ENCODE measurements around the gene DHRSX.

DNA sequence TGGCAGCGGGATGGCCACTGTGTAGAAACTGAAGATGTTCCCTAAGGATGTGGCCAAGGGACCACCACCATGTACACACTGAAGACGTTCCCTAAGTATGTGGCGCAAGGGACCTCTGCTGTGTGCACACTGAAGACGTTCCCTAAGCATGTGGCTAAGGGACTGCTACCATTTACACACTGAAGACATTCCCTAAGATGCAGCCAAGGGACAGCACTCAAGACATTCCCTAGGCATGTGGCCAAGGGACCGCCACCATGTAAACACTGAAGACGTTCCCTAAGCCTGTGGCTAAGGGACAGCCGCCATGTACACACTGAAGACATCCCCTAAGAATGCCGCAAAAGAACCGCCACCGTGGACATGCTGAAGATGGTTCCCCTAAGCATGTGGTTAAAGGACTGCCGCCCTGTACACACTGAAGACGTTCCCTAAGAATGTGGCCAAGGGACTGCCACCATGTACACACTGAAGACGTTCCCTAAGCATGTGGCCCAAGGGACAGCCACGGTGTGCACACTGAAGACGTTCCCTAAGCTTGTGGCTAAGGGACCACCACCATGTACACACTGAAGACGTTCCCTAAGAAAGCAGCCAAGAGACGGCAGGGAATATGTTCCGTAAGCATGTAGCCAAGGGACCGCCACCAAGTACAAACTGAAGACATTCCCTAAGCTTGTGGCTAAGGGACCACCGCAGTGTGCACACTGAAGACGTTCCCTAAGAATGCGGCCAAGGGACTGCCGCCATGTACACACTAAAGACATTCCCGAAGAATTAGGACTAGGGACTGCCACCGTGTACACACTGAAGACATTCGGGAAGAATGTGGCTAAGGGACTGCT, 43.3 kb downstream of the DHRSX start:
- TF ChIP-seq POLR2AphosphoS2 (conservative IDR thresholded peaks at IDR 0.05; ENCODE audit: low read length) = no peak
- TF ChIP-seq, protein P1, sequence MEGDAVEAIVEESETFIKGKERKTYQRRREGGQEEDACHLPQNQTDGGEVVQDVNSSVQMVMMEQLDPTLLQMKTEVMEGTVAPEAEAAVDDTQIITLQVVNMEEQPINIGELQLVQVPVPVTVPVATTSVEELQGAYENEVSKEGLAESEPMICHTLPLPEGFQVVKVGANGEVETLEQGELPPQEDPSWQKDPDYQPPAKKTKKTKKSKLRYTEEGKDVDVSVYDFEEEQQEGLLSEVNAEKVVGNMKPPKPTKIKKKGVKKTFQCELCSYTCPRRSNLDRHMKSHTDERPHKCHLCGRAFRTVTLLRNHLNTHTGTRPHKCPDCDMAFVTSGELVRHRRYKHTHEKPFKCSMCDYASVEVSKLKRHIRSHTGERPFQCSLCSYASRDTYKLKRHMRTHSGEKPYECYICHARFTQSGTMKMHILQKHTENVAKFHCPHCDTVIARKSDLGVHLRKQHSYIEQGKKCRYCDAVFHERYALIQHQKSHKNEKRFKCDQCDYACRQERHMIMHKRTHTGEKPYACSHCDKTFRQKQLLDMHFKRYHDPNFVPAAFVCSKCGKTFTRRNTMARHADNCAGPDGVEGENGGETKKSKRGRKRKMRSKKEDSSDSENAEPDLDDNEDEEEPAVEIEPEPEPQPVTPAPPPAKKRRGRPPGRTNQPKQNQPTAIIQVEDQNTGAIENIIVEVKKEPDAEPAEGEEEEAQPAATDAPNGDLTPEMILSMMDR (IDR thresholded peaks at IDR 0.05) = no peak
- no peak for TF ChIP-seq CHD4 (IDR thresholded peaks at IDR 0.05; ENCODE audit: borderline replicate concordance)

Measured in A549 (cell line).